Activated CD8-positive, alpha-beta T cell treated with anti-CD3 and anti-CD28 coated beads for 36 hours (primary cell): Measurements from ENCODE around the gene LDHAL6B. TPM values are rescaled to one million over a fixed set of nuclear protein-coding genes. Genes with fewer than 3 reads are reported as not detected.

Experiments
- ATAC-seq: fragments of 200-7000 bp; cut with Tn5 transposase; one replicate; pipeline ENCODE4 v1.10.0; 2021; ENCODE audit warnings: mild to moderate bottlenecking, moderate library complexity
- CTCF ChIA-PET: fragments of 350-600 bp; sonication (Branson Sonifier 250); formaldehyde crosslinking; loops from one replicate; lab custom pipeline; 2021; ENCODE audit warnings: antibody characterized with exemption; lab: Charles Lee
- POLR2A ChIA-PET: fragments of 350-600 bp; sonication (Branson Sonifier 250); formaldehyde crosslinking; loops from one replicate; lab custom pipeline; 2021; ENCODE audit warnings: antibody characterized with exemption; lab: Charles Lee
- DNase-seq: peaks from one replicate; pipeline ENCODE4 v3.0.0-alpha.2; 2020
- H3K27ac Mint-ChIP-seq: one replicate; pipeline ENCODE4 v1.8.0; 2021; ENCODE audit warnings: mild to moderate bottlenecking, mixed read lengths
- H3K27me3 Mint-ChIP-seq: one replicate; pipeline ENCODE4 v1.8.0; 2021; ENCODE audit warnings: mixed read lengths
- H3K36me3 Mint-ChIP-seq: one replicate; pipeline ENCODE4 v1.8.0; 2021; ENCODE audit warnings: low read depth, mixed read lengths
- H3K4me1 Mint-ChIP-seq: one replicate; pipeline ENCODE4 v1.8.0; 2021; ENCODE audit warnings: low read depth, mixed read lengths
- H3K4me3 Mint-ChIP-seq: one replicate; pipeline ENCODE4 v1.8.0; 2021; ENCODE audit warnings: mild to moderate bottlenecking, moderate library complexity, mixed read lengths
- H3K9me3 Mint-ChIP-seq: one replicate; pipeline ENCODE4 v1.8.0; 2021; ENCODE audit warnings: mixed read lengths
- intact Hi-C: fragments of 100-400 bp; cut with micrococcal nuclease; formaldehyde crosslinking; loops from one replicate; pipeline ENCODE4 v1.10.0; 2022
- total RNA-seq, 2 experiments: library from RNA; stranded (reverse); gene quantifications; one replicate each; pipeline ENCODE4 v1.2.3, GENCODE V29; 2021
- TF ChIP-seq, protein P1 (sequence below): fragments of 200-600 bp; IDR thresholded peaks from one replicate; pipeline ENCODE4 v1.8.0; 2022; ENCODE audit warnings: antibody characterized with exemption, mild to moderate bottlenecking

LDHAL6B gene
- total RNA-seq, 2 experiments from 2014 or later, result not detected

DNA sequence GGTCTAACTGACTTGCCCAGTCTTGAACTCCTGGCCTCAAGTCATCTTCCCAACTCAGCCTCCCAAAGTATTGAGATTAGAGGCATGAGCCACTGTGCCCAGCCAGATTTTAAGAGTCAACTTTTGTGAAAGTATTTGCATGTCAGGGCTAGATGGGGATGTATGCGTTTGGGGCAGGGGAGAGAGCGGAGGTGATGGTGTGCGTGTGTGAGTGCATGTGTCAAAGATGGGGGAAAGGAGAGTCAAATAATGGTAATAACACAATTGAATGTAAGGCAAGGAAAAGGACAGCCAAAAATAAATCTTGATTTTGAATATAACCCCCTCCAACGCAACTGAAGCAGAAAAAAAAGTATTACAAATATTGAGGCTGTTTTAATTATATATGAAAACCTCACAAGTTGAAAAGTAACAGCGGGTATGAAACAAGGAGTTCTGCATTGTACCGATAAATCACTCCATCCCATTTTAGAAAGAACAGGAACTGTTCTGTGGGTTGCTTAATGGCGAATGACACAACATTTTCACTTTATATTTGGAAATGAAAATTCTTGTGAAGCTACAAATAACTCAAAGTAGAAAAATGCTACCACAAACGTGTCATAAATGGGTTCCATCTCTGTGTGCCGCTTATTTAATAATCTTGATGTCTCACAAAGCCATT, 29.9 kb upstream of the LDHAL6B start:
- intact Hi-C loops, result loop anchor here (5.0 to 10.0 kb wide), 2 partner anchors 68 to 316 kb away; no protein-coding TSS in a partner anchor
- no peak overlapping the region for H3K4me3 Mint-ChIP-seq
- ChIA-PET POLR2A (no interaction called here), CTCF (interaction anchor here (1.3 to 1.6 kb wide), 3 partner anchors 18 to 352 kb away, joined by 3 to 4 read pairs (median 4); no protein-coding TSS in a partner anchor)
- TF ChIP-seq, protein P1, sequence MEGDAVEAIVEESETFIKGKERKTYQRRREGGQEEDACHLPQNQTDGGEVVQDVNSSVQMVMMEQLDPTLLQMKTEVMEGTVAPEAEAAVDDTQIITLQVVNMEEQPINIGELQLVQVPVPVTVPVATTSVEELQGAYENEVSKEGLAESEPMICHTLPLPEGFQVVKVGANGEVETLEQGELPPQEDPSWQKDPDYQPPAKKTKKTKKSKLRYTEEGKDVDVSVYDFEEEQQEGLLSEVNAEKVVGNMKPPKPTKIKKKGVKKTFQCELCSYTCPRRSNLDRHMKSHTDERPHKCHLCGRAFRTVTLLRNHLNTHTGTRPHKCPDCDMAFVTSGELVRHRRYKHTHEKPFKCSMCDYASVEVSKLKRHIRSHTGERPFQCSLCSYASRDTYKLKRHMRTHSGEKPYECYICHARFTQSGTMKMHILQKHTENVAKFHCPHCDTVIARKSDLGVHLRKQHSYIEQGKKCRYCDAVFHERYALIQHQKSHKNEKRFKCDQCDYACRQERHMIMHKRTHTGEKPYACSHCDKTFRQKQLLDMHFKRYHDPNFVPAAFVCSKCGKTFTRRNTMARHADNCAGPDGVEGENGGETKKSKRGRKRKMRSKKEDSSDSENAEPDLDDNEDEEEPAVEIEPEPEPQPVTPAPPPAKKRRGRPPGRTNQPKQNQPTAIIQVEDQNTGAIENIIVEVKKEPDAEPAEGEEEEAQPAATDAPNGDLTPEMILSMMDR, result no peak
- peaks cover 5% of the 10 kb centered on the region for H3K9me3 Mint-ChIP-seq
- no peaks in the 10 kb centered on the region for H3K4me1 Mint-ChIP-seq
- DNase-seq (no peak), ATAC-seq (no peak)
- H3K27ac Mint-ChIP-seq, result no peak overlapping the region
- peaks cover 3% of the 10 kb centered on the region for H3K36me3 Mint-ChIP-seq
- H3K27me3 Mint-ChIP-seq, result peaks cover 15% of the 10 kb centered on the region

DNA sequence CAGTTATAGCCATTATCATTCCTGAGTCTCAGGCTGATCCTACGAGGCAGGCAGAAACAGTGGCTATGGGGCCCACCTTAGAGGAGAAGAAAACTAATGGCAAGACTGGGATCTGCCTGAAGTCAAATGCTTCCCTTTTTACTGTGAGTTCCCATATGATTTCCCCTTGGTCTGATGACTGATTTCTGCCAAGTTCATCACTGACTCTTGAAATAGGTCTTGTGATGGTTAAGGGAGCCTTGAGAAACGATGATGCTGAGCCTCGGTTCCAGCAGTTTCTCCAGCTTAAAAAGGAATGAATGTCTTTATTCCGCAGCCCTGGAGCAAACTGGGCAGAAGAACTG, 29.4 kb upstream of the LDHAL6B start:
- Mint-ChIP-seq H3K4me1 (no peaks in the 10 kb centered on the region), H3K4me3 (no peak overlapping the region), H3K27me3 (peaks cover 15% of the 10 kb centered on the region), H3K27ac (no peak overlapping the region), H3K9me3 (peaks cover 6% of the 10 kb centered on the region), H3K36me3 (peaks cover 3% of the 10 kb centered on the region)
- TF ChIP-seq, protein P1, result no peak
- POLR2A ChIA-PET, result no interaction called here
- DNase-seq (no peak), ATAC-seq (no peak)
- CTCF ChIA-PET, result interaction anchor here (1.2 to 1.6 kb wide), 4 partner anchors 17 to 351 kb away, joined by 3 to 4 read pairs (median 4); no protein-coding TSS in a partner anchor
- intact Hi-C loops, result loop anchor here (5.0 to 10.0 kb wide), 2 partner anchors 68 to 315 kb away; no protein-coding TSS in a partner anchor

DNA sequence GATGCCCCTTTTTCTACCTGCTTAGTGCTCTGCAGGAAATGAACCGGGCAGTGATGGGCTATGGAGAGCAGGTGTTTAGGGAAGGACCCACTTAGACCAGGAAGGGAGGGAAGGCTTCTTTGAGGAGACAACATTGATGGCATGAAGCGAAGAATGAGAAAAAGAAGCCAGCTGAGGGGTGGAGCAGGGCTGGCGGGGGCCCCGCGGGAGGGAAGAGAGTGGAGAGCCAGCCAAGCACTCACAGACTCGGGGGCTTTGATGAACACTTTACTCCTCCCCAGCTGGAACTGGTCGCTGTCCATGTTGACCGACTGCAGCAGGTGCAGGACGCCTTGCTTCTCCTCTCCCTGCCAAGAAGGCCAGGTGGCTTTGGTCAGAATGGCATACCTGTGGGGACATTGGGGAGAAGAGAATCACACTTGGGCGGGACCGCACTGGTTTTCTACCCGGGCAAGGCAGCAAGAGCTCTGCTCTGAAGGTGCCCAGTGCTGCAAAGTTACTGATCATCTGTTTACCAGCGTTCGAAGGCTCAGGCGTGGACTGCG, 28.4 kb upstream of the LDHAL6B start:
- H3K27ac Mint-ChIP-seq, result no peak overlapping the region
- H3K36me3 Mint-ChIP-seq, result peaks cover 3% of the 10 kb centered on the region
- DNase-seq, result no peak
- TF ChIP-seq, protein P1, result no peak
- H3K4me3 Mint-ChIP-seq, result no peak overlapping the region
- CTCF ChIA-PET, result interaction anchor here (1.2 to 1.5 kb wide), 4 partner anchors 16 to 314 kb away, joined by 3 to 4 read pairs (median 3); no protein-coding TSS in a partner anchor
- peaks cover 15% of the 10 kb centered on the region for H3K27me3 Mint-ChIP-seq
- intact Hi-C loops, result loop anchor here (5.0 to 10.0 kb wide), 2 partner anchors 67 to 314 kb away; no protein-coding TSS in a partner anchor
- peaks cover 11% of the 10 kb centered on the region for H3K9me3 Mint-ChIP-seq
- H3K4me1 Mint-ChIP-seq, result no peaks in the 10 kb centered on the region
- POLR2A ChIA-PET, result interaction anchor here (1.2 kb wide), 1 partner anchor 177 kb away, joined by 3 read pairs; no protein-coding TSS in a partner anchor
- no peak for ATAC-seq

DNA sequence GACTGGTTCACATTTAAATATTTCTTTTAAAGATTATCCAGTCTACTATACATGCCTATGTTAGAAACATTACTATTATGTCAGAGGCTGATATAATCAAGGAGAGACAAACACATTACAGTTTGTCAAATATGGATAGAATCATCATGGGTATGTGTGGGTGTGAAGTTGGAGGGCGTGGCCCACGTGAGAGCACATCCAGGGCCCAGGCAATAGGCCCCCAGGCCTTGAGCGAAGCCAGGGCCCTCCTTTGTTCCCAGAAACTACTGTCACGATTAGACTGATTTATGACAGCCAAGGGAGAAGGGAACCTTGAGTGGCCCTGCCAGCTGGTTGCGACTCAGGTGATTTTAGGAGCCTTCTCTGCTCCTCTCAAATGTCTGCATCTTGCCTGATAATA, 26.9 kb upstream of the LDHAL6B start:
- H3K27ac Mint-ChIP-seq, result no peak overlapping the region
- H3K4me1 Mint-ChIP-seq, result no peaks in the 10 kb centered on the region
- ChIA-PET POLR2A (no interaction called here), CTCF (interaction anchor here (0.9 kb wide), 1 partner anchor 314 kb away, joined by 3 read pairs; no protein-coding TSS in a partner anchor)
- H3K9me3 Mint-ChIP-seq, result peaks cover 11% of the 10 kb centered on the region
- ATAC-seq, result no peak
- DNase-seq, result no peak
- H3K27me3 Mint-ChIP-seq, result peaks cover 14% of the 10 kb centered on the region
- no peak overlapping the region for H3K4me3 Mint-ChIP-seq
- peaks cover 3% of the 10 kb centered on the region for H3K36me3 Mint-ChIP-seq
- TF ChIP-seq, protein P1, result no peak
- intact Hi-C loops, result loop anchor here (5.0 to 10.0 kb wide), 2 partner anchors 65 to 313 kb away; no protein-coding TSS in a partner anchor
